ENCODE data around the gene TTC23.

- TF ChIP-seq, protein P1, sequence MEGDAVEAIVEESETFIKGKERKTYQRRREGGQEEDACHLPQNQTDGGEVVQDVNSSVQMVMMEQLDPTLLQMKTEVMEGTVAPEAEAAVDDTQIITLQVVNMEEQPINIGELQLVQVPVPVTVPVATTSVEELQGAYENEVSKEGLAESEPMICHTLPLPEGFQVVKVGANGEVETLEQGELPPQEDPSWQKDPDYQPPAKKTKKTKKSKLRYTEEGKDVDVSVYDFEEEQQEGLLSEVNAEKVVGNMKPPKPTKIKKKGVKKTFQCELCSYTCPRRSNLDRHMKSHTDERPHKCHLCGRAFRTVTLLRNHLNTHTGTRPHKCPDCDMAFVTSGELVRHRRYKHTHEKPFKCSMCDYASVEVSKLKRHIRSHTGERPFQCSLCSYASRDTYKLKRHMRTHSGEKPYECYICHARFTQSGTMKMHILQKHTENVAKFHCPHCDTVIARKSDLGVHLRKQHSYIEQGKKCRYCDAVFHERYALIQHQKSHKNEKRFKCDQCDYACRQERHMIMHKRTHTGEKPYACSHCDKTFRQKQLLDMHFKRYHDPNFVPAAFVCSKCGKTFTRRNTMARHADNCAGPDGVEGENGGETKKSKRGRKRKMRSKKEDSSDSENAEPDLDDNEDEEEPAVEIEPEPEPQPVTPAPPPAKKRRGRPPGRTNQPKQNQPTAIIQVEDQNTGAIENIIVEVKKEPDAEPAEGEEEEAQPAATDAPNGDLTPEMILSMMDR (IDR thresholded peaks at IDR 0.05), result no peak
- TF ChIP-seq POLR2A (IDR thresholded peaks at IDR 0.05), result no peak
Observed at GRCh38 chr15:99154271-99154670, 95.1 kb downstream of the TTC23 start.

Data from esophagus squamous epithelium (tissue), 4 donors.